IMR-90 (cell line): ENCODE measurements around the gene SSTR1. TPM values are rescaled to one million over a fixed set of nuclear protein-coding genes. Genes with fewer than 3 reads are reported as not detected.

Source experiments
- ATAC-seq: fragments of 200-7000 bp; cut with Tn5 transposase; 2 replicates; pipeline ENCODE4 v1.9.1; 2020; ENCODE audit warnings: low read depth, mild to moderate bottlenecking, moderate library complexity
- BruUV-seq: library from RNA; stranded (reverse); fragments of 400-500 nt; replicated peaks from 2 replicates; lab custom pipeline; 2021; lab: Mats Ljungman, UMichigan
- CTCF ChIA-PET: fragments of 300-600 bp; formaldehyde crosslinking; extraction: SDS; loops from one replicate; lab custom pipeline; 2021; ENCODE audit warnings: antibody characterized with exemption; lab: Yijun Ruan, JAX
- POLR2A ChIA-PET: fragments of 300-600 bp; sonication (Branson Sonifier 250); formaldehyde crosslinking; loops from one replicate; lab custom pipeline; 2022; ENCODE audit warnings: antibody characterized with exemption; ENCODE audit not compliant: unreplicated experiment; lab: Charles Lee
- DNase-seq: peaks from one replicate; pipeline ENCODE4 v3.0.0; 2013
- H2AFZ ChIP-seq: replicated peaks from 2 replicates; pipeline ENCODE3; 2013; ENCODE audit warnings: low read length, mild to moderate bottlenecking; ENCODE audit not compliant: poor library complexity
- H2AK5ac ChIP-seq: 2 replicates; pipeline ENCODE4 v1.6.1; 2013; ENCODE audit warnings: low read depth, low read length, inconsistent platforms
- H2AK9ac ChIP-seq: replicated peaks from 2 replicates; pipeline ENCODE3; 2013; ENCODE audit warnings: mild to moderate bottlenecking, low read depth, low read length, moderate library complexity; ENCODE audit not compliant: poor library complexity
- H2BK120ac ChIP-seq: 2 replicates; pipeline ENCODE4 v1.6.1; 2013; ENCODE audit warnings: low read depth, low read length, inconsistent platforms
- H2BK15ac ChIP-seq: 3 replicates; pipeline ENCODE4 v1.6.1; 2013; ENCODE audit warnings: low read depth, low read length, inconsistent platforms
- H2BK20ac ChIP-seq: 2 replicates; pipeline ENCODE4 v1.6.1; 2013; ENCODE audit warnings: low read depth, mild to moderate bottlenecking, inconsistent platforms, low read length, moderate library complexity
- H2BK5ac ChIP-seq: 2 replicates; pipeline ENCODE4 v1.6.1; 2013; ENCODE audit warnings: mild to moderate bottlenecking, low read depth, low read length, inconsistent platforms; ENCODE audit not compliant: poor library complexity, severe bottlenecking
- H3K14ac ChIP-seq: replicated peaks from 2 replicates; pipeline ENCODE4 v1.6.1; 2013; ENCODE audit warnings: low read depth, low read length, inconsistent platforms
- H3K18ac ChIP-seq: 2 replicates; pipeline ENCODE4 v1.6.1; 2013; ENCODE audit warnings: low read depth, low read length, control low read depth
- H3K23ac ChIP-seq: 2 replicates; pipeline ENCODE4 v1.6.1; 2013; ENCODE audit warnings: low read depth, low read length, inconsistent platforms
- H3K27ac ChIP-seq: 2 replicates; pipeline ENCODE4 v1.5.1; 2013; ENCODE audit warnings: mild to moderate bottlenecking, control low read depth, low read length; ENCODE audit not compliant: insufficient read depth
- H3K27me3 ChIP-seq: 2 replicates; pipeline ENCODE4 v1.6.1; 2013; ENCODE audit warnings: low read length; ENCODE audit not compliant: control insufficient read depth, insufficient read depth
- H3K36me3 ChIP-seq: 2 replicates; pipeline ENCODE4 v1.6.1; 2013; ENCODE audit warnings: low read length, mixed read lengths; ENCODE audit not compliant: control insufficient read depth, insufficient read depth
- H3K4ac ChIP-seq: 2 replicates; pipeline ENCODE4 v1.6.1; 2013; ENCODE audit warnings: low read depth, low read length, inconsistent platforms
- H3K4me1 ChIP-seq: 2 replicates; pipeline ENCODE4 v1.6.1; 2013; ENCODE audit warnings: low read length, mixed read lengths; ENCODE audit not compliant: control insufficient read depth, insufficient read depth
- H3K4me2 ChIP-seq: 2 replicates; pipeline ENCODE4 v1.6.1; 2013; ENCODE audit warnings: low read depth, mild to moderate bottlenecking, control low read depth, low read length, moderate library complexity
- H3K4me3 ChIP-seq: 2 replicates; pipeline ENCODE4 v1.5.1; 2013; ENCODE audit warnings: low read depth, mild to moderate bottlenecking, control low read depth, low read length, moderate library complexity; ENCODE audit not compliant: insufficient read depth
- H3K56ac ChIP-seq: 2 replicates; pipeline ENCODE4 v1.6.1; 2013; ENCODE audit warnings: low read length, inconsistent platforms; ENCODE audit not compliant: insufficient read depth; ENCODE audit errors: extremely low read depth
- H3K79me1 ChIP-seq, 2 experiments: 2 replicates each; pipeline ENCODE4 v1.6.1; 2013; ENCODE audit warnings: low read length in 2 of 2, inconsistent platforms in 1 of 2, low read depth in 1 of 2
- H3K9ac ChIP-seq: 2 replicates; pipeline ENCODE4 v1.6.1; 2013; ENCODE audit warnings: low read depth, low read length, control low read depth
- H3K9me1 ChIP-seq: 2 replicates; pipeline ENCODE4 v1.6.1; 2013; ENCODE audit warnings: low read length, inconsistent platforms; ENCODE audit not compliant: insufficient read depth
- H3K9me3 ChIP-seq: 2 replicates; pipeline ENCODE4 v1.6.1; 2013; ENCODE audit warnings: low read length; ENCODE audit not compliant: control insufficient read depth, insufficient read depth
- H4K20me1 ChIP-seq: 2 replicates; pipeline ENCODE4 v1.6.1; 2013; ENCODE audit warnings: low read length, inconsistent platforms; ENCODE audit not compliant: insufficient read depth
- H4K5ac ChIP-seq: 2 replicates; pipeline ENCODE4 v1.6.1; 2013; ENCODE audit warnings: mild to moderate bottlenecking, low read depth, low read length, control low read depth
- H4K8ac ChIP-seq, 2 experiments: 2 replicates each; pipeline ENCODE4 v1.6.1; 2013; ENCODE audit warnings: low read depth in 2 of 2, low read length in 2 of 2, control low read depth in 1 of 2, inconsistent platforms in 1 of 2
- H4K91ac ChIP-seq: 2 replicates; pipeline ENCODE4 v1.6.1; 2013; ENCODE audit warnings: low read depth, low read length, inconsistent platforms; ENCODE audit not compliant: insufficient read depth
- BHLHE40 ChIP-seq: fragments of 150-350 bp; IDR thresholded peaks from 2 replicates; pipeline ENCODE4 v1.6.1; 2016; ENCODE audit warnings: mild to moderate bottlenecking, low read depth, low read length
- CEBPB ChIP-seq: IDR thresholded peaks from 2 replicates; pipeline ENCODE4 v1.6.1; 2012; ENCODE audit warnings: low read depth, low read length, improper control_type of control experiment
- CHD1 ChIP-seq: IDR thresholded peaks from 2 replicates; pipeline ENCODE4 v1.6.1; 2012; ENCODE audit warnings: low read depth, low read length, improper control_type of control experiment
- CTCF ChIP-seq: conservative IDR thresholded peaks from 2 replicates; pipeline ENCODE4 v1.5.1; 2012; ENCODE audit warnings: mild to moderate bottlenecking, low read depth, low read length, improper control_type of control experiment
- ELK1 ChIP-seq: fragments of 150-350 bp; IDR thresholded peaks from 2 replicates; pipeline ENCODE4 v1.6.1; 2016; ENCODE audit warnings: low read depth, mild to moderate bottlenecking, low read length, moderate library complexity, borderline replicate concordance
- FOS ChIP-seq: fragments of 150-350 bp; IDR thresholded peaks from 2 replicates; pipeline ENCODE4 v1.6.1; 2016; ENCODE audit warnings: low read depth, low read length
- MAFK ChIP-seq: IDR thresholded peaks from 2 replicates; pipeline ENCODE4 v1.6.1; 2012; ENCODE audit warnings: low read depth, low read length, improper control_type of control experiment
- MAZ ChIP-seq: IDR thresholded peaks from 2 replicates; pipeline ENCODE4 v1.6.1; 2012; ENCODE audit warnings: low read depth, mild to moderate bottlenecking, low read length, improper control_type of control experiment, moderate library complexity, borderline replicate concordance
- MXI1 ChIP-seq: IDR thresholded peaks from 2 replicates; pipeline ENCODE4 v1.6.1; 2012; ENCODE audit warnings: low read depth, mild to moderate bottlenecking, low read length, moderate library complexity, borderline replicate concordance
- NFE2L2 ChIP-seq: fragments of 150-350 bp; IDR thresholded peaks from 2 replicates; pipeline ENCODE4 v1.6.1; 2016; ENCODE audit warnings: low read depth, mild to moderate bottlenecking, low read length
- POLR2A ChIP-seq: IDR thresholded peaks from 2 replicates; pipeline ENCODE4 v1.6.1; 2012; ENCODE audit warnings: mild to moderate bottlenecking, low read depth, low read length
- RAD21 ChIP-seq: IDR thresholded peaks from 2 replicates; pipeline ENCODE4 v1.6.1; 2012; ENCODE audit warnings: low read length, improper control_type of control experiment
- RCOR1 ChIP-seq: IDR thresholded peaks from 2 replicates; pipeline ENCODE4 v1.6.1; 2012; ENCODE audit warnings: mild to moderate bottlenecking, low read length, improper control_type of control experiment; ENCODE audit not compliant: insufficient replicate concordance
- RFX5 ChIP-seq: IDR thresholded peaks from 2 replicates; pipeline ENCODE4 v1.8.0; 2012; ENCODE audit warnings: low read depth, mild to moderate bottlenecking, low read length, moderate library complexity
- SMC3 ChIP-seq: fragments of 150-350 bp; IDR thresholded peaks from 2 replicates; pipeline ENCODE4 v1.6.1; 2016; ENCODE audit warnings: low read depth, mild to moderate bottlenecking, antibody characterized with exemption, low read length, moderate library complexity
- USF2 ChIP-seq: fragments of 150-350 bp; IDR thresholded peaks from 2 replicates; pipeline ENCODE4 v1.6.1; 2017; ENCODE audit warnings: mild to moderate bottlenecking, antibody characterized with exemption, low read length, low read depth
- WGBS, 2 experiments: methylation state at CpG; one replicate each; pipeline versions ENCODE4 v1.1.5 to v1.1.7; 2013; ENCODE audit warnings: missing lambda C conversion rate in 2 of 2; ENCODE audit not compliant: insufficient read length in 1 of 2; ENCODE audit errors: extremely low coverage in 2 of 2; 5-methylcytosine and 5-hydroxymethylcytosine counted together
- dilution Hi-C: fragments of 300-500 bp; cut with HindIII; formaldehyde crosslinking; loops from one replicate; pipeline ENCODE4 v1.14.3; 2018; ENCODE audit warnings: low sequenced_read_pairs; ENCODE audit not compliant: unreplicated experiment
- in situ Hi-C: fragments of 300-500 bp; cut with MboI; formaldehyde crosslinking; loops from 3 replicates; pipeline ENCODE4 v1.14.3; 2019; ENCODE audit warnings: low sequenced_read_pairs, inconsistent platforms, mixed read lengths
- intact Hi-C: fragments of 100-400 bp; cut with micrococcal nuclease; formaldehyde crosslinking; loops from 2 replicates; pipeline ENCODE4 v1.10.0; 2022
- polyA plus RNA-seq, 3 experiments: library from polyadenylated mRNA; depleted of rRNA; stranded (reverse); fragments of >200 nt; gene quantifications; 2 replicates each; pipeline ENCODE4 v1.2.3, GENCODE V29; 2012; ENCODE audit warnings: low replicate concordance in 1 of 3
- total RNA-seq: library from RNA; depleted of rRNA; stranded (reverse); fragments of >200 nt; gene quantifications from 2 replicates; pipeline ENCODE4 v1.2.3, GENCODE V29; 2012

Gene SSTR1
- total and polyA plus RNA-seq, 2 of the 4 experiments (the other 2 are of a cell fraction): 1.1 to 5.5 TPM

GRCh38 chr14:38233218-38233617 is 25.5 kb downstream of the SSTR1 start:
- no peak overlapping the region for H3K9ac ChIP-seq
- no peak overlapping the region for H3K4ac ChIP-seq
- ATAC-seq (no peak), DNase-seq (no peak)
- ChIA-PET POLR2A (no interaction called here), CTCF (no interaction called here)
- dilution Hi-C loops (no loop called here), in situ Hi-C loops (no loop called here), intact Hi-C loops (no loop called here)
- no peak for TF ChIP-seq POLR2A
- no peak for TF ChIP-seq MXI1
- no peak for TF ChIP-seq CTCF
- no peak for TF ChIP-seq SMC3
- no peak for TF ChIP-seq FOS
- TF ChIP-seq MAZ: no peak
- no peak for TF ChIP-seq MAFK
- TF ChIP-seq RAD21: no peak
- no peak for TF ChIP-seq ELK1
- no peak for TF ChIP-seq BHLHE40
- no peak for TF ChIP-seq RCOR1
- TF ChIP-seq USF2: no peak
- TF ChIP-seq CHD1: no peak
- TF ChIP-seq NFE2L2: no peak
- no peak for TF ChIP-seq CEBPB
- no peak for TF ChIP-seq RFX5
- WGBS, 2 experiments: 50% methylated on average over 2 of the region's 5 CpGs; no CpG with 5 or more reads in 1 of the 2 experiments
- H3K9me1 ChIP-seq: no peaks in the 10 kb centered on the region; the same call in 1 of the 2 replicates
- H3K4me2 ChIP-seq: no peak overlapping the region
- H3K9me3 ChIP-seq: no peaks in the 10 kb centered on the region
- H3K23ac ChIP-seq: no peak overlapping the region
- no peak overlapping the region for H2BK15ac ChIP-seq
- H3K4me1 ChIP-seq: peaks cover 2% of the 10 kb centered on the region; the same call in 1 of the 2 replicates
- H3K56ac ChIP-seq: no peak overlapping the region
- H3K4me3 ChIP-seq: no peak overlapping the region
- H2AK5ac ChIP-seq: no peak overlapping the region
- no peaks in the 10 kb centered on the region for H3K36me3 ChIP-seq
- no peak overlapping the region for H3K27ac ChIP-seq
- H2BK120ac ChIP-seq: no peak overlapping the region
- H2BK5ac ChIP-seq: no peak overlapping the region
- no peak overlapping the region for H3K18ac ChIP-seq
- H3K79me1 ChIP-seq: no peaks in the 10 kb centered on the region
- H4K91ac ChIP-seq: no peak overlapping the region
- H3K14ac ChIP-seq: no peak overlapping the region
- H4K8ac ChIP-seq: no peak overlapping the region
- H2AFZ ChIP-seq: no peak overlapping the region
- no TSS peak for BruUV-seq
- H4K20me1 ChIP-seq: no peaks in the 10 kb centered on the region
- H2AK9ac ChIP-seq: no peak overlapping the region
- no peak overlapping the region for H4K5ac ChIP-seq
- no peaks in the 10 kb centered on the region for H3K27me3 ChIP-seq
- H2BK20ac ChIP-seq: no peak overlapping the region
